ENCODE results near the gene PPM1F.

Gene PPM1F, protein sequence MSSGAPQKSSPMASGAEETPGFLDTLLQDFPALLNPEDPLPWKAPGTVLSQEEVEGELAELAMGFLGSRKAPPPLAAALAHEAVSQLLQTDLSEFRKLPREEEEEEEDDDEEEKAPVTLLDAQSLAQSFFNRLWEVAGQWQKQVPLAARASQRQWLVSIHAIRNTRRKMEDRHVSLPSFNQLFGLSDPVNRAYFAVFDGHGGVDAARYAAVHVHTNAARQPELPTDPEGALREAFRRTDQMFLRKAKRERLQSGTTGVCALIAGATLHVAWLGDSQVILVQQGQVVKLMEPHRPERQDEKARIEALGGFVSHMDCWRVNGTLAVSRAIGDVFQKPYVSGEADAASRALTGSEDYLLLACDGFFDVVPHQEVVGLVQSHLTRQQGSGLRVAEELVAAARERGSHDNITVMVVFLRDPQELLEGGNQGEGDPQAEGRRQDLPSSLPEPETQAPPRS

DNA sequence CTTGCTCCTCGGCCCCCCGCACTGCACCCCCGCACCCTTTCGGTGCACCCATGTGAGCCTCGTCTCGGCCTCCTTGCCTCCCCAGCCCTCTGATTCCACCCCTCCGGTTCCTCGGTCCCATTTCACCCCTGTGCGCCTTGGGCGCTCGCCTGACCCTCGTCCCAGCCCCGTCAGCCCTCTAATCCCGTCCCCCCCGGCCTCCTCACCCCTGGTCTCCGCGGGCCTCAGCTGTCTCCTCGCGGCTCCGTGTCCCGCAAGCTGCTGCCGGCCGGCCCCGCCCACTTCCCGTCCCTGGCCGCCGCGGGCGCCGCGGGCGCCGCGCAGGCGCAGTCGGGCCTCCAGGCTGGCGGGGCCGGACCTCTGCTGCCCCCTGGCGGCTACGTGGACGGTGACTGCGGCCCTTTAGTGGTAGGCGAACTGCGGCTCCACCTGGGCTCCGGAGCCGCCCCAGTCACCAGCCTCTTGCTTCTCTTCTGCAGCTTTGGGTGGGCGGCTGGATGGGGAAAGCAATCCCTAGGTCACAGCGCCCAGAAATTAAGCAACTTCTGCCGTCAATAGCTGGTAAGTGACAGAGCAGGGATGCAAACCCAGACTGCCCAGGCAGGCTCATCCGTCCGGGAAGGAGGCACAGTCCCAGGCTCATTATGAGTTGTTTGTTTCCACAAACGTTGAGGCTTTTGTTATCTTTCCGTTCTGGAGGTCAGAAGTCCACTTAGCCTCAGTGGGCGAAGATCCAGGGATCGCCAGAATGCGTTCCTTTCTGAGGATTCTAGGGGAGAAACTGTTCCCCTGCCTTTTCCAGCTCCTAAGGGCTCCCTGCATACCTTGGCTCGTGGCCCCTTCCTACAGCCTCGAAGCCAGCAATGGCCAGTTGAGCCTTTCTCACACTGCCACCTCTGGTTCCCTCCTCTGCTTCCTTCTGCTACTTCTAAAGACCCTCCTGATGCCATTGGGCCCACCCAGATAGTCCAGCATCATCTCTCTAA lies at the start of gene PPM1F:
PPM1F (minus strand) TSS at position 263 of the 986 bp plus-strand sequence. CDS start 6,800 bp downstream, outside the sequence.
- FAIRE-seq, result no peak

DNA sequence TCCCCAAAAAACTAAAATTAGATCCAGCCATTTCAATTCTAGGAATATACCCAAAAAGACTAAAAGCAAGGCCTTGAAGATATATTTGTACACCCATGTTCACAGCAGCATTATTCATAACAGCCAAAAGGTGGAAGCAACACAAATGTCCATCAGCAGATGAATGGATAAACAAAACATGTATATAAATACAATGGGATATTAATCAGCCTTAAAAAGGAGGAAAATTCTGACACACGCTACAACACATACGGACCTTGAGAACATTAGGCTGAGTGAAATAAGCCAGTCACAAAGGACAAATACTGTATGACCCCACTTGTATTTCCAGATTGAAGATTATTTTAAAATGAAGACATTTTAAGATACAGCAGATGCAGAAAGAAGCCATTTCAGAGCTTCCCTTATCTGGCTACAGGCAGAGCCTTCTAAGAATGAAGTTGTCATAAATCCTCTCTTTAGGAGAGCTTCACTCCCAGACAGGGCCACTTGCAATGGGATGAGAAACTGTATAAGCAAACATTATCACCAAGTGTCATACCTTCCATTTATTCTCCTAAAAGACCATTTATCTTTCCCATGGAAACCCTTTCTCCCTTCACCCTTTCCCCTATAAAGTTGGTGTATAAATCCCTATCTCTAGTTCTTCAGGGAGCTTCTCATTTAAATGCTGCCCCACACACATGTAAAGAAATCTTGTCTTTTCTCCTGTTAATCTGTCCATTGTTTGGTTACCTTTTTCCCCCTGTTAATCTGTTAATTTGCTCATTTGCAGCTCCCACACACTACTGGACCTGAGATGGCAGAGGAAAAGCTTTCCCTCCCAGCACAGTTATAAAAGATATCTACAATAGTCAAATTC lies 49.2 kb upstream of the PPM1F start:
- no peak for FAIRE-seq

DNA sequence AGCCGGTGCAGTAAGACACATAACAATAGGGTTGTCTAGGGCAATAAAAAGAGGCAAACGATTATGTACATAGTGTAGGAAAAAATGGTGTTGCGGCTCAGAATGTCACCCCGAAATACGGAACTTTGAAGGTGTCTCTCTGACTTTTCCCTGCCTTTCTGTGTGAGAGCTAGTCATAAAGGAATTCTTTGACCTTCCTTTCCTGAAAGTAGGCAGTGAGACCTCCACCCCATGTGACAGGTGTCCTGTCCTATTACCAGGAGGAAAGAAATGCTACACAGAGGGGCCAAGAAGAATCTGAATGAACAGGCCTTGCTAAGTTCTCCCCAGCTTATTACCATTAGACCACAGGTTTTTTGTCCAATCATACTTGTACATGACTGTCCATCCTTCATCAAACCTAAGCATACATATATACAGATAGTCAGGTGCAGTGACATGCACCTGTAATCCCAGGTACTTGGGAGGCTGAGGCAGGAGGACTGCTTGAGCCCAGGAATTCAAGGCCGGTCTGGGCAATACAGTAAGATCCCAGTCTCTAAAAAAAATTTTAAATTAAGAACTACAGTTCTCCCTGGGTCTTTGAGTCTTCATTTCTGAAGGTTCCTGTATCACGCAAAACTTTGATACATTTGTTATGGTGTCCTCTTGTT lies 46.1 kb upstream of the PPM1F start:
- FAIRE-seq, result no peak

DNA sequence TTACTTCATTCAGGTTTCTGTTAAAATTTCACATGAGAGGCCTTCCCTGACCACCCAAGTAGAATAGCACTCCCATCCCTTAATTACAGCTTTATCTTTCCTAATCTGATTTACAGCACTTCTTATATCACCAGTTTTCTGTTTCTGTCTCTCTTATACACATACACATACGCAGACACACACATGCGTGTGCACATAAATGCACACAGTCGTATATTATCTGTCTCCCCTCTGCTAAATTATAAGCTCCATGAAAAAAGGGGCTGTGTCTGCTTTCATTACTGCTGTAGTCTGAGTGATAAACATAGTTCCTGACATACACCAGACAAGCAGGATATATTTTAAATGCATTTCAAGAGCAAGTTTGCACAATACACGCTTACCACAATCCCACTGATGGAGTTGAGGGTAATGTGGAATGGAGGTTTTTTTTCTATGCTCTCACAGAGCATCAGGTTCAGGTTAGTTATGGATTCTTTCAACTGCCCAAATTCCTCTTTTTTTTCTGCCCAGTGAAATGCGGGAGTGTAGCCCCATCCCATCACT lies 43.6 kb upstream of the PPM1F start:
- no peak for FAIRE-seq

DNA sequence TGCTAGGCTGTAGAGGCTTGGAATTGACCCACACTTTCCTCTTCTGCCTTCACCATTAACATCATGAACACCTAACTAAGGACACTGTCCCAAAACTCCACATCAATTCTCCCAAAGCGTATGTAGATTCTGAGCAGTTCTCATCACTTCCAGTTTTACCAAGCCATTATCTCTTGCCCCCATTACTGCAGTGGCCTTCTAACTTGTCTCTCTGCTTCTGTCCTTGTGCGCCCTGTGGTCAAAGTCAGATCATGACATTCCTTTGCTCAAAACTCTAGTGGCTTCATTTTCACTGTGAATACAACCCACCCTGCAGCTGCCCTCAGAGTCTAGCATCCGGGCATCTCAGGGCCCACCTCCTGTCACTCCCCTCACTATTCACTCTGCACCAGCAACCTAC lies 43.0 kb upstream of the PPM1F start:
- no peak for FAIRE-seq

DNA sequence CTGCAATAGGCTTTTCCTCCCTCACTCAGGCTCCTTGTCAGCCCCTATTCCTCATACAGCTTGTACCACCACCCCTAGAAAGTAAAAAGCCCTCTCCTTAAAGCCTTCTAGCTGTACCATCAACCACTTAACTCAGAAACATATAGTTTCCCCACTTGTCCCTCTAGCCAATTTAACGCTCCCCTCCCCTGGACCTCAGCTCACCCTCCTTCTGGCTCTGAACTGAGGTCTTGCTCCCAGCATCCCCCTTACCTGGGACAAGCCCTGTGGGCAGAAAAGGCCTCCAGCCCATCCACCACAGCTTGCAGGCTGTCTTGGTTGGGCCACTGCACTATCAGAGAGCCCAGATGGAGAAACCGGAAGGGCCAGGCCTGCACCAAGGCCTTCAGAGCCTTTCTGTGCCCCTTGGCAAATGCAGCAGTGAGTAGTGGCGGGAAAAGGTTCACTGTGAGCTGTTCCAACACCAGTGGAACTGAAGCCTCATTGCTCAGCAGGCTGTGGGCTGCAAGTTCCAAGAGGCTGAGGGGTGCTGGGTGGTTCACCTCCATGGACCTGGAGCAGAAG lies 42.3 kb upstream of the PPM1F start:
- no peak for FAIRE-seq

DNA sequence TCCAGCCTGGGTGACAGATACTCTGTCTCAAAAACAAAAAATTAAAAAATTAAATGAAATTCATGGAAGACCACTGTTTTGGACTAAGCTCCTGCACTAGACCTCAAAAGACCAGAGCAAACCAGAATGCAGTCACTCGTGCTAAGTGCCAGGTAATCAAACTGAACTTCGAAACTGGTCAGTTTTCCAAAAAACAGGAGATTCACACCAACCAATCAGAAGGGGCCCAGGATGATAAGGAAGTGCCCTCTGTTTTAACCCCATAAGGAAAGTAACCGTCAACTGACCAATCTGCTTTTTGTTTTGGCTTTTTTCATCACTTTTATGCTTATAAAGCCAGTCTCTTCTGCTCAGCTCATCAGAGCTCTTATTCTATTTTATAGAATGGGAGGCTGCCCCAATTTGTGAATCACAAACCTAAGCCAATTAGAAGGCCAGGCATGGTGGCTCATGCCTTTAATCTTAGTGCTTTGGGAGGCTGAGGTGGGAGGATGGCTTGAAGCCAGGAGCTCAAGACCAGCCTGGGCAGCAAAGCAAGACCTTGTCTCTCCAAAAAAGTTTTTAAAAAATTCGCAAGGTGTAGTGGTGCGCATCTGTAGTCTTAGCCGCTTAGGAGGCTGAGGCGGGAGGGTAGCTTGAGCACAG lies 40.1 kb upstream of the PPM1F start:
- no peak for FAIRE-seq

DNA sequence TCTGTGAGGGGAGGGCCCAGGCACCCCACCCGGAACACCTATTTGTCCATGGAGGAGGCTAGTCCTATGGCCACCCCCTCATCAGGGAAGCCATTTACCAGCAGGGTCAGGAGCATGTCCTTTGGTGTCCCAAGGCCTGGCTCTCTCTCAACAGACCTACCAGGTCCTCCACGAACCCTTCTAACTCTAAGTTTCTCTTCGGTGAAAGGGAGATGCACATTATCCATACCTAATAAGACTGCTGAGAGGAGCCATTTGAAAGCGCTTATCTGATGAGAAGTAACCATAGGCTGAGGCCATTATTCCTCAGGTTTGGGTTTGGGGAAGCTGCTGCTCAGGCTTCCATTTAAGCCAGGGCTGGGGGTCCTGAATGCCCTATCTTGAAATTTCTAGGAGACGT lies 39.1 kb upstream of the PPM1F start:
- no peak for FAIRE-seq

DNA sequence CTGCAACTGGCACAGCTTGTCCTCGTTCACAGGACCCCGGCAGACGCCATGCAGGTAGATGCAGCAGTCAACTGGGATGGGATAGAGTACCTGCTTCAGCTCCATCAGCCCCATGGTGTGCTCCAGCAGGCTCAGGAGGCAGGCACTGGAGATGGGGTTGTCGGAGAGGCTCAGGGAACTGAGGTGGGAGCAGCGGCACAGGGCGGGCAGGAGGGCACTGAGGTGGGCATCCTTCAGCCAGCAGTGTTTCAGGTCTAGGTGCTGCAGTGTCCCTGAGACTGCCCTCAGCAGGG lies 38.6 kb upstream of the PPM1F start:
- no peak for FAIRE-seq

DNA sequence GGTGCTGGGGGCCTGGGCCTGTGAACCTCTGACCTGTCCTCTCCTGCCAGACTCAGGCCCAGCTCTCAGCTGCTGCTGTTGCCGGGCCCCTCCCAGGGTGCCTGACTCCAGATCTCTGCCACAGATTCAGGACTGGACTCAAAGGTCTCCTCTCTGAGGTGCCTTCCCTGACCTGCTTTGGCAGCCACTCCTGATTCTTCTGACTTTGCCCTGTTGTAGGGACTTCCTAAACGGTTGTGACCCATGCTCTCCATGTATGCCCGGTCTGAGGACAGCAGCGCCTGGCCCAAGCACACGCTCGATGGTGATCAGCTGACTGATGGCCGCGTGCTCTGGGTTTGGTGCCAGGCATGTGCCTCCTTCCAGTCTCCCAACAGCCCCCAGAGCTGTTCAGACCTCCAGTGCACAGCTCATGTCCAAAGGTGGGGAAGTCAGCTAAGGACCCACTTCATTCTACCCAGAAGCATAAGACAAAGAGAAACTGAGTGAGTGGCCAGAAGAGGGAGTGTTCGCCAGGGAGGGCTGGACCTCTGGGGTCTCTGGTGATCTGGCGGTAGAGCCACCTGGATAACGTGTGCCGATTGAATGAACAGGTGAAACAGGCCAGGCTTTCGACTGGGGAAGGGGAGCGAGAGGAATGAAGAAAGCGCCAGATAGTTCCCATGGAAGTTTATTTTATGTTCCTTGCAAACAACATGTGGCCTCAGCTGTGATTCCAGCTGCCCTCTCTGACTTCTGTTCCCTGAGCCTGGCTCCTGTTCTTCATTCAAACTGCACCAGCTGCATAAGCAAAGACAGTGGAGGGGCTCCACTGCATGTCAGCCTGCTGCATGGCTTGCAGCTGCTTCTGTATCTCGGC lies 38.0 kb upstream of the PPM1F start:
- FAIRE-seq, result no peak

DNA sequence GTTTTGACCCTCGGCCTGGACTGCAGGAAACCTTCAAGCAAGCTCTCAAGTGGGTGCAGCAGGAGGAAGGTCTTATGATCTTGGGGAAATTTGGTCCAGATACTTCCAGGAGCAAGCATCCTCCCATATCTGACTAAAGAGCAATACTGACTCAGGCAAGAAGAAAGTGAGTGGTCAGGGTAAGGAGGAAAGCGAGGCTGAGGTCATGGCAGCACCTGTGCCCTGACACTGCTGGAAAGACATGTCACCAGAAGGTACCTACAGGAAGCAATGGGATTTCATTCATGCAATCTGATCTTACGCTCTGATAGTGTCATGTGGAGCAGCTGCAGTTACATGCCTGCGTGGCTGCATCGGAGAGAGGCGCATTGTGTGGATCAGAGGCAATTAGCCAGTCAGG lies 36.4 kb upstream of the PPM1F start:
- no peak for FAIRE-seq

DNA sequence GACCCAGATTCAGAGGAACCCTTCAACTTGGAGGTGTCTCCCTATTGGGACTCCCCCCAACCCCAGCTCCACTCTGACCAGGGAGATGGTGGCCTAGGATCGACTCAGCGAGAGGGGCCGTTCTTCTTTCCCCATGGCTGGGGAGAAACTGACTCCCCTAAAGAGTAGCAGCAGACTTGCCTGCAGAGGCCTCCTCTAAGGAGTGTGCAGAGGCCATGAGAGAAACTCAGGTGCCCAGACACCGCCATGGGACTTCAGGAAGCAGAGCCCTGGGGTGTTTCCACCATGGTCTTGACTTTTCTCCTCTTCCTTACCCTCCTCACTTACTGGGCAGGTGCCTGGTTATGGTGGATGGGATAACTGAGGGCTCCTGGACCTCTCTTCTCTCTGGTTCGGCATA lies 32.6 kb upstream of the PPM1F start:
- no peak for FAIRE-seq

DNA sequence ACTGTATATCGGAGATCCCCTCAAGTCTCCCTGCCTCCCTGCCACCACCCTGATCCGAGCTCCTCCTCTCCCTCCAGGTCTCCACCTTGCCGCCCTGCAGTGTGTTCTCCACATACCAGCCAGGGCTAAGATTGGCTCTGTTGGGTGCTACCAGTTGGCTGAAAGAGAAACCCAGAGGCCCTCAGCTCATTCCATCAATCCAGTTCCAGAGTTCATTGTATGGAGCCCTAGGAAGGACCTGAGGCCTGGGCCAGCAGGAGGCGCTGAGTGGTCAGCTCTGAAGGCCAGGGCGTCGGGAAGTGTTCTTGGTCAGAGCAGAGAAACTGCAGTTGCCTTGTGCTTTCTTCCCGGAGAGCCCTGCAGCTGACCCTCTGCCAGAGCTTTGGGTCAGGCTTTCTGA lies 32.1 kb upstream of the PPM1F start:
- no peak for FAIRE-seq

DNA sequence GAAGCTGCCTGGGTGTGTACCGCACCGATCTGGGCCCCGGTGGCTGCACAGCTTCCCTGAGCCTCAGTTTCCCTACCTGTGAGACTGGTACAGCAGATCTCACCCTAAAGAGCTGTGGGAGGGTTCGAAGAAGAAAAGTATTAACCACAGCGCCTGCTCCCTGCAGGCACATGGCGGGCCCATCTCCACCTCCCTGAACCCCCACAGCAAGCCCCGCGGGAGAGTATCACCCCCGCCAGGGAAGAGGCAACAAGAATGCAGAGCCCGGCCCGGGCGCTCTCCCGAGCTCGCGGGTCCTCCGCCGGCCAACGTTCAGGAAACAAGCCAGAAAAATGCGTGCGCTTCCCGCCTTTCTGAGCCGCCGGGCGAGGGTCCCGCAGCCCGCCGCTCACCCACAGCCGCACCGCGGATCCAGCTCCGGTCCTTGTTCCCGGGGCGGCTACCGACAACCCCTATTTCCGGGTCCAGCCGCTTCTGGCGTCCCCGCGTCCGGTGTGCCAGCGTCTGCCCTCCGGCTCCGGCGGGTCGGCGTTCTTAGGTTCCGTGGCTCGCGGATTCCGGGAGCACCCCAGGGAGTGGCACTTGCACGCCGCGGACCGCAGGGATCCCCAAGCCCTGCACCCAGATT lies 29.8 kb upstream of the PPM1F start, which contains the start of gene TOP3B:
TOP3B (minus strand) TSS at position 450 of the 628 bp plus-strand sequence. CDS start 7,078 bp downstream, outside the sequence.
- no peak for FAIRE-seq

DNA sequence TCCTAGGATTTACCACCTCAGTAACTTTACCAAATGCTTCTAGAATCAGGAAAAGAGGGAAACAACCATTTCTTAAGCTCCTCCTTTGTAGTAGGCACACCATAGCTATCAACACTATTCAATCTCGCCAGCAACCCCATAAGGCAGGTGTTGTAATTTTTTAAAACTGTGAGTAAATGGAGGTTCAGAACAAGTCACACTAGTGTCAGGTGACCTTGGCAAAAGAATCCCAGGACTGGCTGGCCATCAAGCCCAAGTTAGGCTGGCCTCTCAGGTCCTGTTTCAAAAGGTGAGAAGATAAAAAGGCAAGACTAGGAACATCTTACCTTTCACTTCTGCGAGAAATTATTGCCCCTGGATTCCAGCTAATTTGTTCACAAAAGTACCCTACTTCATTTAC lies 29.2 kb upstream of the PPM1F start:
- no peak for FAIRE-seq

DNA sequence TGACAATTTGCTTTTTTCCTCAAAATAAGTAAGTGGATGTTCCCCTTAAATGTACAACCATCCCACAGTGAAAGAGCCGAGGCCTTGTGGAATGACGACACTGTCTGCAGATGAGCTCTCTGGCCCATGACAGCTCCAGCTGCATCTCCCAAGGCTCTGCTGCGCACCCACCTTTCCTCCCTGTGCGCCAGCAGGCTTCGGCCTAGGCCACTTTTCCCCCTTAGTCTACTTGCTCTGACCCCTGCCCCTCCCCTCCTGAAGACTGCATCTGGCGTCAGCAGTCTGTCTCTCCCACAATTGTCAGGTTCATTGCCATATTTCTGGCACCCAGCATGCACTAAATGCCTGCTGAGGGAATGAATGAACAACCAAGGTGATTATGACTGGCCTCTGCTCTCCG lies 27.9 kb upstream of the PPM1F start:
- FAIRE-seq, result no peak

DNA sequence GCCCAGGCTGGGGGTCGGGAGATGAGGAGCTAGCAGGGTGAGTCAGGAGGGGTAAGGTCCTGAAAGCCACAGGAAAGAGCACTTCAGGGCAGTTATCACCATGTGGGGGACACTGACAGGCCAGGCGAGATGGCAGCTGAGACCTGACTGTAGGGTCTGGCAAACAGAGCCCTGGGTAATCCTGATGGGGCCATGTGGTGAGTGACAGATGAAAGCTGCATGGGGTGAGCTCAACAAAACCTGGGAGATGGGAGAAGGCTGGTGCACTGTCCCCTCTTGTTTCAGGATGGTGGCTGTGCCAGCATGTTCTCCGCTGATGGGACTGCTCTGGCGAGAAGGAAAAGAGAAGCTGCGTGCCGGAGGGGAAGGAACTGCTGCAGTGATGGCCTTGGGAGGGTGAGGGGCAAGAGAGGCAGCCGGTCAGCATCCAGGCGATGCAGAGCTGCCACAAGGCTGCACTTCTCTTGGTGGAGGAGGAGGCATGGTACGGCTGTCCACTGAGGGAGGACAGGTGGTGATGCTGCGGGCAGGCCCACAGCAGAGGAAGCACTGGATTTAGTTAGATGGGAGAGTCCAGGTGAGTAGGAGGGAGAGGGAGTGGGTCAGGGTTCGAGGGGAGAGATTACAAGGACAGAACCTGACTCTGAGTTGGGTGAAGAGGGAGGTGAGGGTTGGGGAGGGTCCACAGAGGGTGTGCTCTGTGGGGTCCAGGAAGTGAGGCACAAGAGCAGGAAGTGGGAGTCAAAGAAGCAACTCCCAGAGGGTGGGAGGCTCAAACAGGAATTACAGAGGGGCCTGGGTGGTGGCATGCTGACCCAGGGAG lies 26.1 kb upstream of the PPM1F start:
- FAIRE-seq, result no peak

DNA sequence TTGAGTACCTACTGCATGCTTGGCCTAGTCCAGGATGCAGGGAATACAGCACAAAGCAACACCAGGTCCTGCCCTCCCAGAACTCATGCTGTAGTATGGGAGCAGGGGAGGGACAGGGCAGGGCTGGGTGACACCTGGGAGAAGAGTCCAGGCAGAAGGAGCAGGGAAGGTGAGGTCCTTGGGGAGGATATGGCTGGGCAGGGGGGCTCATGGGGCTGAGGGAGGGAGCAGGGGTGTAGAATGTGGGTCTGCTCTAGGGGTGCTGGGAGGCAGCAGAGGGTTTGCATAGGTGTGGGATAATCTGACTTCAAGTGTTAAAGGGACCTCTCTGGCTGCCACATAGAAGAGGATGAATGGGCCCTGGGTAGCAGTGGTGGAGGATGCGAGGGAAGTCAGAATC lies 25.2 kb upstream of the PPM1F start:
- FAIRE-seq, result no peak

DNA sequence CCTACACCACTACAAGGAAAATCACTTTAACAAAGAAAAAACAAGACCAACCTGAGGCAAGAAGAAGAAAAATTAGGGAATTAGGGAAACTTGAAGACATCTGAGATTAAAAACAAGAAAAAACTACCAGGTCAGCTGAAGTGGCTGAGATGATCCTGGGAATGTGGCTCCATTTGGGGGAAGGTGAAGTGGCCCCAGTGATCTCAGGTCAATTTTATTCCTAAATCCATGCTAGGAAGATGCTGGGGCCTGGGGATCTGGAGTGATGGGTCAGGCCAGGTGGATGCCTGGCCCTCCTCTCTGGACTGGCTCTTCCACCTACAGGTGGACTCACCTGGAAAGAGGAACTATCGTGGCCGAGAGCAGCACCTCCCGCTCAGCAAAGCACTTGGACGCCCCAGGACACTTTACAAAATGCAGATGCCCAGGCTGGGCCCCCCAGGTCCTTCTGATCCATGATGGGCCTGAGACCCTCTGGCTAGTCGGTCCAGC lies 23.3 kb upstream of the PPM1F start:
- no peak for FAIRE-seq

Measured in islet of Langerhans (tissue), 1 donor.